GM21825 (cell line): ENCODE data around the gene KCNG1.
"Not testable (repeated sequence)": the region's sequence is repeated elsewhere in the genome, so short reads cannot be mapped to it uniquely, and the experiment has no call there.

ENCODE experiments used
- ATAC-seq: cut with Tn5 transposase; IDR thresholded peaks from one replicate; pipeline ENCODE4 v1.9.1; 2021; ENCODE audit warnings: mild to moderate bottlenecking, moderate library complexity; ENCODE audit not compliant: unreplicated experiment

The KCNG1 gene

GRCh38 chr20:51022803-51023616 is at the start of gene KCNG1:
TSS of gene KCNG1 (minus strand) at chr20:51023107. CDS start at chr20:51010338, 12,769 bp downstream.
- ATAC-seq: no peak

GRCh38 chr20:51070621-51071020 is 47.7 kb upstream of the KCNG1 start:
- no peak for ATAC-seq

GRCh38 chr20:51067792-51068191 is 44.9 kb upstream of the KCNG1 start:
- ATAC-seq: no peak

- no peak for ATAC-seq
These were observed 42.7 kb upstream of the KCNG1 start for GRCh38 chr20:51065615-51066014.

- no peak for ATAC-seq
These were observed 41.2 kb upstream of the KCNG1 start for GRCh38 chr20:51064137-51064536.

- no peak for ATAC-seq
These were observed 39.2 kb upstream of the KCNG1 start for GRCh38 chr20:51062065-51062464.

- no peak for ATAC-seq
These were observed 38.6 kb upstream of the KCNG1 start for GRCh38 chr20:51061418-51062045.

- no peak for ATAC-seq
These were observed 37.4 kb upstream of the KCNG1 start for GRCh38 chr20:51060301-51060700.

GRCh38 chr20:51059862-51060261 is 37.0 kb upstream of the KCNG1 start:
- no peak for ATAC-seq

- ATAC-seq: no peak
These were observed 35.1 kb upstream of the KCNG1 start for GRCh38 chr20:51058017-51058416.

GRCh38 chr20:51054233-51054632 is 31.3 kb upstream of the KCNG1 start:
- no peak for ATAC-seq

- no peak for ATAC-seq
These were observed 27.7 kb upstream of the KCNG1 start for GRCh38 chr20:51050531-51051075.

- ATAC-seq: no peak
These were observed 23.4 kb upstream of the KCNG1 start for GRCh38 chr20:51046021-51046985.

- ATAC-seq: not testable (repeated sequence)
These were observed 22.6 kb upstream of the KCNG1 start for GRCh38 chr20:51045492-51045891.

GRCh38 chr20:51044796-51045195 is 21.9 kb upstream of the KCNG1 start:
- no peak for ATAC-seq

- no peak for ATAC-seq
These were observed 20.9 kb upstream of the KCNG1 start for GRCh38 chr20:51043811-51044210.

GRCh38 chr20:51042657-51043247 is 19.8 kb upstream of the KCNG1 start:
- ATAC-seq: no peak

- ATAC-seq: no peak
These were observed 19.2 kb upstream of the KCNG1 start for GRCh38 chr20:51042064-51042463.

GRCh38 chr20:51037532-51038115 is 14.7 kb upstream of the KCNG1 start:
- no peak for ATAC-seq

GRCh38 chr20:51036827-51037531 is 14.1 kb upstream of the KCNG1 start:
- ATAC-seq: no peak
